GM06990 (cell line): ENCODE data around the gene CD1B.

Experiments
- DNase-seq: peaks from one replicate; pipeline ENCODE4 v3.0.0-alpha.2; 2011; ENCODE audit not compliant: insufficient read length; ENCODE audit errors: extremely low read depth
- H3K27me3 ChIP-seq: replicated peaks from 2 replicates; pipeline ENCODE4 v1.6.0; 2011; ENCODE audit warnings: low read length; ENCODE audit not compliant: control insufficient read depth, insufficient read depth
- H3K36me3 ChIP-seq: 2 replicates; pipeline ENCODE4 v1.5.1; 2011; ENCODE audit warnings: low read length; ENCODE audit not compliant: control insufficient read depth, insufficient read depth
- H3K4me3 ChIP-seq: replicated peaks from 2 replicates; pipeline ENCODE4 v1.5.1; 2011; ENCODE audit warnings: low read depth, mild to moderate bottlenecking, control low read depth, low read length
- CTCF ChIP-seq: IDR thresholded peaks from 2 replicates; pipeline ENCODE4 v1.5.1; 2011; ENCODE audit warnings: low read length, control low read depth, mild to moderate bottlenecking, inconsistent platforms; ENCODE audit not compliant: insufficient read depth, poor library complexity, severe bottlenecking

Gene CD1B

GRCh38 chr1:158327481-158327880 lies 3.9 kb downstream of the CD1B start:
- no peak overlapping the region for H3K4me3 ChIP-seq
- H3K36me3 ChIP-seq, result no peaks in the 10 kb centered on the region
- TF ChIP-seq CTCF, result no peak
- no peaks in the 10 kb centered on the region for H3K27me3 ChIP-seq
- DNase-seq, result no peak

GRCh38 chr1:158324395-158324794 lies 6.9 kb downstream of the CD1B start:
- no peak for TF ChIP-seq CTCF
- DNase-seq, result no peak
- no peak overlapping the region for H3K4me3 ChIP-seq
- H3K27me3 ChIP-seq, result no peaks in the 10 kb centered on the region
- no peaks in the 10 kb centered on the region for H3K36me3 ChIP-seq

GRCh38 chr1:158323866-158324265 lies 7.5 kb downstream of the CD1B start:
- no peak overlapping the region for H3K4me3 ChIP-seq
- no peak for DNase-seq
- H3K27me3 ChIP-seq, result no peaks in the 10 kb centered on the region
- H3K36me3 ChIP-seq, result no peaks in the 10 kb centered on the region
- TF ChIP-seq CTCF, result no peak

- Histone ChIP-seq H3K4me3 (no peak overlapping the region), H3K36me3 (no peaks in the 10 kb centered on the region), H3K27me3 (no peaks in the 10 kb centered on the region)
- DNase-seq, result peak; percentile 23
- no peak for TF ChIP-seq CTCF
Observed at GRCh38 chr1:158311066-158311465, 20.3 kb downstream of the CD1B start.

GRCh38 chr1:158310623-158311022 lies 20.7 kb downstream of the CD1B start:
- Histone ChIP-seq H3K36me3 (no peaks in the 10 kb centered on the region), H3K27me3 (no peaks in the 10 kb centered on the region), H3K4me3 (no peak overlapping the region)
- TF ChIP-seq CTCF, result no peak
- DNase-seq, result no peak

GRCh38 chr1:158295791-158296190 lies 35.5 kb downstream of the CD1B start:
- no peaks in the 10 kb centered on the region for H3K27me3 ChIP-seq
- no peak for DNase-seq
- TF ChIP-seq CTCF, result no peak
- no peak overlapping the region for H3K4me3 ChIP-seq
- no peaks in the 10 kb centered on the region for H3K36me3 ChIP-seq
